ENCODE measurements around the gene NLGN4Y. TPM values are rescaled to one million over a fixed set of nuclear protein-coding genes. Genes with fewer than 3 reads are reported as not detected.

Gene NLGN4Y
- total RNA-seq, 1 experiment from 2014 or later = not detected

- Histone ChIP-seq H3K18ac (ENCODE audit: insufficient read length, low read depth, low read length) (no peak overlapping the region), H4K20me1 (ENCODE audit: control insufficient read depth, insufficient read depth, insufficient read length) (no peaks in the 10 kb centered on the region), H3K4ac (ENCODE audit: low read depth, low read length) (no peak overlapping the region), H3K79me2 (ENCODE audit: insufficient read depth, low read length) (no peaks in the 10 kb centered on the region), H3K23me2 (ENCODE audit: insufficient read length, low read depth, low read length, poor library complexity, severe bottlenecking) (no peaks in the 10 kb centered on the region), H2AFZ (ENCODE audit: low read length) (no peak overlapping the region), H4K91ac (ENCODE audit: insufficient read length, low read depth, low read length) (no peak overlapping the region), H3K9me3 (ENCODE audit: control insufficient read depth, low read depth, low read length) (no peaks in the 10 kb centered on the region), H2AK5ac (ENCODE audit: insufficient read length, low read length) (no peak overlapping the region), H3T11ph (ENCODE audit: low read length) (no peak overlapping the region), H3K14ac (ENCODE audit: insufficient read depth, low read length) (no peak overlapping the region), H3K9ac (ENCODE audit: extremely low read depth, insufficient read length, low read length) (no peak overlapping the region), H2BK5ac (ENCODE audit: insufficient read length, low read length) (no peak overlapping the region), H3K4me1 (ENCODE audit: insufficient read depth, low read length) (no peaks in the 10 kb centered on the region), H2BK12ac (ENCODE audit: insufficient read length, low read depth, low read length) (no peak overlapping the region), H2BK20ac (ENCODE audit: low read depth, low read length, poor library complexity, severe bottlenecking) (no peak overlapping the region), H3K27me3 (ENCODE audit: insufficient read depth, low read length) (no peaks in the 10 kb centered on the region), H4K8ac (replicated peaks; ENCODE audit: insufficient read length, low read depth, low read length) (no peak overlapping the region), H3K23ac (ENCODE audit: insufficient read length, low read depth, low read length) (no peak overlapping the region), H4K5ac (ENCODE audit: insufficient read length, low read depth, low read length) (no peak overlapping the region), H3K79me1 (ENCODE audit: insufficient read depth, low read depth, low read length, poor library complexity, severe bottlenecking) (no peaks in the 10 kb centered on the region), H2BK15ac (ENCODE audit: low read depth, low read length) (no peak overlapping the region), H2BK120ac (ENCODE audit: low read depth, low read length, poor library complexity, severe bottlenecking) (no peak overlapping the region), H3K27ac (ENCODE audit: insufficient read length, low read depth, low read length) (no peak overlapping the region), H3K4me2 (ENCODE audit: insufficient read depth, insufficient read length, low read length) (no peak overlapping the region), H3K56ac (ENCODE audit: insufficient read length, low read depth, low read length) (no peak overlapping the region)
- Mint-ChIP-seq H3K27me3 (ENCODE audit: low read depth) (no peaks in the 10 kb centered on the region), H3K36me3 (ENCODE audit: insufficient read depth in 1 of 3, low read depth in 3 of 3) (no peaks in the 10 kb centered on the region), H3K4me3 (no peak overlapping the region), H3K4me1 (no peaks in the 10 kb centered on the region), H3K9me3 (no peaks in the 10 kb centered on the region), H3K27ac (no peak overlapping the region)
- no peak for TF ChIP-seq CTCF (conservative IDR thresholded peaks at IDR 0.05)
- WGBS (ENCODE audit: extremely low coverage, insufficient read length, low lambda C conversion rate) = no CpG with 5 or more reads among the region's 2 CpGs
- no peak for DNase-seq
Measured at GRCh38 chrY:14801096-14801495, 276.8 kb downstream of the NLGN4Y start.

All from H9 (cell line).